Measurements from ENCODE around the gene TMEM63A. TPM values are rescaled to one million over a fixed set of nuclear protein-coding genes. Genes with fewer than 3 reads are reported as not detected.

The TMEM63A gene
- total and polyA plus RNA-seq, 10 donors: 15.0 to 143 (median 109) TPM

- Histone ChIP-seq H3K27ac (no peak overlapping the region), H3K36me3 (peaks cover 0 to 4% (median 0%) of the 10 kb centered on the region in 6 donors), H3K4me1 (peaks cover 4 to 45% (median 23%) of the 10 kb centered on the region in 6 donors), H3K9me3 (no peaks in the 10 kb centered on the region), H3K27me3 (replicated peaks in 1 of 7) (no peaks in the 10 kb centered on the region), H3K4me3 (no peak overlapping the region)
- TF ChIP-seq POLR2A (IDR thresholded peaks at IDR 0.05) (no peak), POLR2AphosphoS5 (IDR thresholded peaks at IDR 0.05) (no peak)
- TF ChIP-seq, protein P1, sequence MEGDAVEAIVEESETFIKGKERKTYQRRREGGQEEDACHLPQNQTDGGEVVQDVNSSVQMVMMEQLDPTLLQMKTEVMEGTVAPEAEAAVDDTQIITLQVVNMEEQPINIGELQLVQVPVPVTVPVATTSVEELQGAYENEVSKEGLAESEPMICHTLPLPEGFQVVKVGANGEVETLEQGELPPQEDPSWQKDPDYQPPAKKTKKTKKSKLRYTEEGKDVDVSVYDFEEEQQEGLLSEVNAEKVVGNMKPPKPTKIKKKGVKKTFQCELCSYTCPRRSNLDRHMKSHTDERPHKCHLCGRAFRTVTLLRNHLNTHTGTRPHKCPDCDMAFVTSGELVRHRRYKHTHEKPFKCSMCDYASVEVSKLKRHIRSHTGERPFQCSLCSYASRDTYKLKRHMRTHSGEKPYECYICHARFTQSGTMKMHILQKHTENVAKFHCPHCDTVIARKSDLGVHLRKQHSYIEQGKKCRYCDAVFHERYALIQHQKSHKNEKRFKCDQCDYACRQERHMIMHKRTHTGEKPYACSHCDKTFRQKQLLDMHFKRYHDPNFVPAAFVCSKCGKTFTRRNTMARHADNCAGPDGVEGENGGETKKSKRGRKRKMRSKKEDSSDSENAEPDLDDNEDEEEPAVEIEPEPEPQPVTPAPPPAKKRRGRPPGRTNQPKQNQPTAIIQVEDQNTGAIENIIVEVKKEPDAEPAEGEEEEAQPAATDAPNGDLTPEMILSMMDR (IDR thresholded peaks at IDR 0.05 in 8 of 11, conservative IDR thresholded peaks at IDR 0.05 in 3 of 11): no peak
- DNase-seq: no peak
- 80 to 90% (median 87%) methylated on average over 12 of the region's 12 CpGs for WGBS, 5 donors
- intact Hi-C loops (cut with DNase I; ENCODE audit: low total_unique reads): no loop called here
Measured at GRCh38 chr1:225823811-225824261, 58.3 kb downstream of the TMEM63A start.

GRCh38 chr1:225822655-225823403 lies 59.4 kb downstream of the TMEM63A start:
- Histone ChIP-seq H3K36me3 (peaks cover 0 to 3% (median 0%) of the 10 kb centered on the region in 6 donors), H3K27ac (no peak overlapping the region), H3K27me3 (replicated peaks in 1 of 7) (no peaks in the 10 kb centered on the region), H3K9me3 (no peaks in the 10 kb centered on the region), H3K4me3 (no peak overlapping the region), H3K4me1 (peaks cover 10 to 54% (median 30%) of the 10 kb centered on the region in 6 donors)
- no peak for DNase-seq
- intact Hi-C loops (cut with DNase I; ENCODE audit: low total_unique reads): no loop called here
- WGBS, 5 donors: 82 to 92% (median 91%) methylated on average over 12 of the region's 12 CpGs
- TF ChIP-seq POLR2A (IDR thresholded peaks at IDR 0.05): no peak
- TF ChIP-seq POLR2AphosphoS5 (IDR thresholded peaks at IDR 0.05): no peak
- TF ChIP-seq, protein P1 (IDR thresholded peaks at IDR 0.05 in 8 of 11, conservative IDR thresholded peaks at IDR 0.05 in 3 of 11): no peak

DNA sequence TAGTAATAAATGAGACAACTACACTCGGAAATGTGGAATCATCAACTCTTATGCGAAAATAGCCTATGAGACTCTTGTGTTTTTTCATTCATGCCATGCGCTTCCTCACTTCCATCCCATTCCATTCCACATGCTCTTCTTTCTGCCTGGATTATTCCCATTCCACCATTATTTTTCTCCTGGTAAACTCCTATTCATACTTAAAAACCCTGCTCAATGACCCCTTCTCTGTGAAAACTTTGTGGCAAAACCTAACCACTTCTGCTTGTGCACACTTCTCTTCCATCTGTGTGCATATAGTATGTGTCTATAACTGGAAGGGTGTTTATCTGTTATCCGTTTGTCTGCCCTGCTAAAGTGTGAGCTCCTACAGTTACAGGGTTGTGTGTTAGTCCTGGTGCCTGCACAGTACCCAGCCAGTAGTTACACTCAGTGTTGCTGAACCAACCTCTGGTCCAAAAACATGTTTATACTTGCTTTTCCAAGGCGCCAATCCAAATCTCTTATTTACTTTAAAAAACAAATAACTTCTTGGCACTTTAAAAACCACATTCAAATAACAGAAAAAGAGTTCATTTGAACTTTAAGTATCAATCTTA lies 61.6 kb downstream of the TMEM63A start:
- TF ChIP-seq POLR2A (IDR thresholded peaks at IDR 0.05) (no peak), POLR2AphosphoS5 (IDR thresholded peaks at IDR 0.05) (no peak)
- TF ChIP-seq, protein P1 (IDR thresholded peaks at IDR 0.05 in 8 of 11, conservative IDR thresholded peaks at IDR 0.05 in 3 of 11): no peak
- WGBS, 5 donors: 90 to 98% (median 93%) methylated on average over 5 of the region's 5 CpGs
- H3K27ac ChIP-seq: no peak overlapping the region
- intact Hi-C loops (cut with DNase I; ENCODE audit: low total_unique reads): no loop called here
- peaks cover 24 to 63% (median 43%) of the 10 kb centered on the region in 6 donors for H3K4me1 ChIP-seq
- no peak for DNase-seq
- no peak overlapping the region for H3K4me3 ChIP-seq
- H3K27me3 ChIP-seq (replicated peaks in 1 of 7): no peaks in the 10 kb centered on the region
- no peaks in the 10 kb centered on the region for H3K9me3 ChIP-seq
- peaks cover 0 to 3% (median 0%) of the 10 kb centered on the region in 6 donors for H3K36me3 ChIP-seq

Data from spleen (tissue), 11 donors.